Measurements from ENCODE around the gene CCSER1. TPM values are rescaled to one million over a fixed set of nuclear protein-coding genes. Genes with fewer than 3 reads are reported as not detected.

CCSER1 gene
- total and polyA plus RNA-seq, 4 donors: 0.18 to 2.3 (median 1.2) TPM

DNA sequence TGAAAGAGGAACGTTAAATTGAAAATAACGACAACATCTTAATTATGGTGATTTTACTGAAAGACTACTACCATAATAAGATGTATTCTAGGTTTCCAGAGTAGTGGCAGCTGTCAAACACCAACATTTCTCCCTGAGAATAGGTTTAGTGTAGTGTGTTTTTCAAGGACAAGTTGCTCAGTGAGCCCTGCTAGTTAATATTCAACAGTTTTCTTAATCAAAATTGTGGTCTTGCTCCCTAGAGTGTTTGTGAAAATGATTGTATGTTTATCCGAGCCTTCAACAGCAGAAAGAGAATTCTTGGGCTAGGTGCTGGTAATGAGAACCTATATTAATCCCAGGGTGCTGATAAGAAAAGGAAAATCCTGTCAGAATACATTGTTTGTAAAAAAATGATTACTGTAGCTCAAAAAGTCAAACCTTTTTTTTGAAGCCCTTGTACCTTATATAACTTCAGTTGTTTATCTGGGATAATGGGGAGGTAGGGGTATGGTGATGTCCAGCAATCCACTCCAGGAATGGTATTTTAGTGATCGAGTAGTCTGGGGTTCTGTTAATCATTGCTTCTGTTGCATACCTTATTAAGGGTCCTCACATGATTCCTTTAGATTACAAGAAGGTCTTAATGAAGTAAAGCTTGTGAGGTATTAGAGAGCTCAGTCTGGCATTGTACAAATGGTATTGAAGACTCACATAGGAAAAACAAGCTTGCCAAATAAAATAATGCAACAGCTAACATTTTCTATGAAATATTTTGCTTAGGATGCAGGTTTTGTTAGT, 110.7 kb downstream of the CCSER1 start:
- WGBS: 68% methylated on average over 4 of the region's 4 CpGs
- H3K4me3 ChIP-seq (ENCODE audit: low read depth in 1 of 3, low read length in 3 of 3): no peak overlapping the region
- no peaks in the 10 kb centered on the region for H3K27me3 ChIP-seq (ENCODE audit: control insufficient read depth in 4 of 4, insufficient read depth in 4 of 4, low read length in 3 of 4)
- DNase-seq (ENCODE audit: low spot score): no peak
- TF ChIP-seq YY1 (IDR thresholded peaks at IDR 0.05): no peak
- TF ChIP-seq RXRA (IDR thresholded peaks at IDR 0.05): no peak
- no peak for TF ChIP-seq JUND (IDR thresholded peaks at IDR 0.05)
- no peak for TF ChIP-seq GABPA (IDR thresholded peaks at IDR 0.05 in 1 of 2, conservative IDR thresholded peaks at IDR 0.05 in 1 of 2)
- TF ChIP-seq FOXA2 (IDR thresholded peaks at IDR 0.05): no peak
- TF ChIP-seq, protein P1, sequence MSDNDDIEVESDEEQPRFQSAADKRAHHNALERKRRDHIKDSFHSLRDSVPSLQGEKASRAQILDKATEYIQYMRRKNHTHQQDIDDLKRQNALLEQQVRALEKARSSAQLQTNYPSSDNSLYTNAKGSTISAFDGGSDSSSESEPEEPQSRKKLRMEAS (IDR thresholded peaks at IDR 0.05): no peak
- no peak for TF ChIP-seq SP1 (IDR thresholded peaks at IDR 0.05)
- TF ChIP-seq HNF4A (conservative IDR thresholded peaks at IDR 0.05): no peak
- TF ChIP-seq FOXA1 (IDR thresholded peaks at IDR 0.05): no peak
- TF ChIP-seq, protein P2, sequence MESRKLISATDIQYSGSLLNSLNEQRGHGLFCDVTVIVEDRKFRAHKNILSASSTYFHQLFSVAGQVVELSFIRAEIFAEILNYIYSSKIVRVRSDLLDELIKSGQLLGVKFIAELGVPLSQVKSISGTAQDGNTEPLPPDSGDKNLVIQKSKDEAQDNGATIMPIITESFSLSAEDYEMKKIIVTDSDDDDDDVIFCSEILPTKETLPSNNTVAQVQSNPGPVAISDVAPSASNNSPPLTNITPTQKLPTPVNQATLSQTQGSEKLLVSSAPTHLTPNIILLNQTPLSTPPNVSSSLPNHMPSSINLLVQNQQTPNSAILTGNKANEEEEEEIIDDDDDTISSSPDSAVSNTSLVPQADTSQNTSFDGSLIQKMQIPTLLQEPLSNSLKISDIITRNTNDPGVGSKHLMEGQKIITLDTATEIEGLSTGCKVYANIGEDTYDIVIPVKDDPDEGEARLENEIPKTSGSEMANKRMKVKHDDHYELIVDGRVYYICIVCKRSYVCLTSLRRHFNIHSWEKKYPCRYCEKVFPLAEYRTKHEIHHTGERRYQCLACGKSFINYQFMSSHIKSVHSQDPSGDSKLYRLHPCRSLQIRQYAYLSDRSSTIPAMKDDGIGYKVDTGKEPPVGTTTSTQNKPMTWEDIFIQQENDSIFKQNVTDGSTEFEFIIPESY (IDR thresholded peaks at IDR 0.05): no peak
- TF ChIP-seq EGR1 (IDR thresholded peaks at IDR 0.05; ENCODE audit: low read depth in 2 of 2): no peak
- TF ChIP-seq, protein P3, sequence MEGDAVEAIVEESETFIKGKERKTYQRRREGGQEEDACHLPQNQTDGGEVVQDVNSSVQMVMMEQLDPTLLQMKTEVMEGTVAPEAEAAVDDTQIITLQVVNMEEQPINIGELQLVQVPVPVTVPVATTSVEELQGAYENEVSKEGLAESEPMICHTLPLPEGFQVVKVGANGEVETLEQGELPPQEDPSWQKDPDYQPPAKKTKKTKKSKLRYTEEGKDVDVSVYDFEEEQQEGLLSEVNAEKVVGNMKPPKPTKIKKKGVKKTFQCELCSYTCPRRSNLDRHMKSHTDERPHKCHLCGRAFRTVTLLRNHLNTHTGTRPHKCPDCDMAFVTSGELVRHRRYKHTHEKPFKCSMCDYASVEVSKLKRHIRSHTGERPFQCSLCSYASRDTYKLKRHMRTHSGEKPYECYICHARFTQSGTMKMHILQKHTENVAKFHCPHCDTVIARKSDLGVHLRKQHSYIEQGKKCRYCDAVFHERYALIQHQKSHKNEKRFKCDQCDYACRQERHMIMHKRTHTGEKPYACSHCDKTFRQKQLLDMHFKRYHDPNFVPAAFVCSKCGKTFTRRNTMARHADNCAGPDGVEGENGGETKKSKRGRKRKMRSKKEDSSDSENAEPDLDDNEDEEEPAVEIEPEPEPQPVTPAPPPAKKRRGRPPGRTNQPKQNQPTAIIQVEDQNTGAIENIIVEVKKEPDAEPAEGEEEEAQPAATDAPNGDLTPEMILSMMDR (IDR thresholded peaks at IDR 0.05; ENCODE audit: low read depth, low read length, missing input control): no peak
- no peaks in the 10 kb centered on the region for H3K9me3 ChIP-seq (ENCODE audit: control insufficient read depth in 4 of 4, low read length in 3 of 4)
- H3K9ac ChIP-seq (ENCODE audit: low read depth in 1 of 2, low read length in 2 of 2): no peak overlapping the region
- H3K4me1 ChIP-seq (ENCODE audit: control insufficient read depth in 4 of 4, insufficient read depth in 4 of 4, low read length in 3 of 4): no peaks in the 10 kb centered on the region
- no peaks in the 10 kb centered on the region for H3K36me3 ChIP-seq (ENCODE audit: control insufficient read depth in 4 of 4, insufficient read depth in 3 of 4, low read depth in 1 of 4, low read length in 3 of 4)
- H3K27ac ChIP-seq (ENCODE audit: low read depth in 1 of 2, low read length in 2 of 2): no peak overlapping the region

DNA sequence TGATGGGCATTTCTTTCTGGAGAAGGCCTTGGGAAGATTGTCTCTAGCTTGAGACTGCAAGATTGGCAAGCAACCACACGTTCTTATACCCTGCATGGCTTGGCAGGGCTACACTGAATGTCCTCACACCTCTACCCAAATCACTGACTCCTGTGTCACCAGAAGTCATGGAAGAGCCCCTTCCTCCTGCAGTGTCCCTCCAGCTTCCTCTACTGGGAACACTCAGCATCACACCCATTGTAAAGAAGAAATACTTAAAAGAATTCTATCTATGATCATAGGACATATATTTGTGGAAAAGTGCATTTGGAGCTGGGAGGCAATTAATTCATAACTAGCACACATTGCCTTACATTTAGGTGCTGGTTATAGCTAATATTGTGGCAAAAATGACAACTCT, 113.1 kb downstream of the CCSER1 start:
- Histone ChIP-seq H3K27ac (ENCODE audit: low read depth in 1 of 2, low read length in 2 of 2) (no peak overlapping the region), H3K4me1 (ENCODE audit: control insufficient read depth in 4 of 4, insufficient read depth in 4 of 4, low read length in 3 of 4) (no peaks in the 10 kb centered on the region), H3K4me3 (ENCODE audit: low read depth in 1 of 3, low read length in 3 of 3) (no peak overlapping the region), H3K9ac (ENCODE audit: low read depth in 1 of 2, low read length in 2 of 2) (no peak overlapping the region), H3K36me3 (ENCODE audit: control insufficient read depth in 4 of 4, insufficient read depth in 3 of 4, low read depth in 1 of 4, low read length in 3 of 4) (no peaks in the 10 kb centered on the region), H3K9me3 (ENCODE audit: control insufficient read depth in 4 of 4, low read length in 3 of 4) (no peaks in the 10 kb centered on the region), H3K27me3 (ENCODE audit: control insufficient read depth in 4 of 4, insufficient read depth in 4 of 4, low read length in 3 of 4) (no peaks in the 10 kb centered on the region)
- no peak for DNase-seq (ENCODE audit: low spot score)
- 66% methylated on average over 1 of the region's 1 CpG for WGBS
- TF ChIP-seq, protein P4, sequence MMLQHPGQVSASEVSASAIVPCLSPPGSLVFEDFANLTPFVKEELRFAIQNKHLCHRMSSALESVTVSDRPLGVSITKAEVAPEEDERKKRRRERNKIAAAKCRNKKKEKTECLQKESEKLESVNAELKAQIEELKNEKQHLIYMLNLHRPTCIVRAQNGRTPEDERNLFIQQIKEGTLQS (IDR thresholded peaks at IDR 0.05): no peak
- TF ChIP-seq HNF4A (conservative IDR thresholded peaks at IDR 0.05): no peak
- TF ChIP-seq, protein P2 (IDR thresholded peaks at IDR 0.05): no peak
- TF ChIP-seq, protein P5, sequence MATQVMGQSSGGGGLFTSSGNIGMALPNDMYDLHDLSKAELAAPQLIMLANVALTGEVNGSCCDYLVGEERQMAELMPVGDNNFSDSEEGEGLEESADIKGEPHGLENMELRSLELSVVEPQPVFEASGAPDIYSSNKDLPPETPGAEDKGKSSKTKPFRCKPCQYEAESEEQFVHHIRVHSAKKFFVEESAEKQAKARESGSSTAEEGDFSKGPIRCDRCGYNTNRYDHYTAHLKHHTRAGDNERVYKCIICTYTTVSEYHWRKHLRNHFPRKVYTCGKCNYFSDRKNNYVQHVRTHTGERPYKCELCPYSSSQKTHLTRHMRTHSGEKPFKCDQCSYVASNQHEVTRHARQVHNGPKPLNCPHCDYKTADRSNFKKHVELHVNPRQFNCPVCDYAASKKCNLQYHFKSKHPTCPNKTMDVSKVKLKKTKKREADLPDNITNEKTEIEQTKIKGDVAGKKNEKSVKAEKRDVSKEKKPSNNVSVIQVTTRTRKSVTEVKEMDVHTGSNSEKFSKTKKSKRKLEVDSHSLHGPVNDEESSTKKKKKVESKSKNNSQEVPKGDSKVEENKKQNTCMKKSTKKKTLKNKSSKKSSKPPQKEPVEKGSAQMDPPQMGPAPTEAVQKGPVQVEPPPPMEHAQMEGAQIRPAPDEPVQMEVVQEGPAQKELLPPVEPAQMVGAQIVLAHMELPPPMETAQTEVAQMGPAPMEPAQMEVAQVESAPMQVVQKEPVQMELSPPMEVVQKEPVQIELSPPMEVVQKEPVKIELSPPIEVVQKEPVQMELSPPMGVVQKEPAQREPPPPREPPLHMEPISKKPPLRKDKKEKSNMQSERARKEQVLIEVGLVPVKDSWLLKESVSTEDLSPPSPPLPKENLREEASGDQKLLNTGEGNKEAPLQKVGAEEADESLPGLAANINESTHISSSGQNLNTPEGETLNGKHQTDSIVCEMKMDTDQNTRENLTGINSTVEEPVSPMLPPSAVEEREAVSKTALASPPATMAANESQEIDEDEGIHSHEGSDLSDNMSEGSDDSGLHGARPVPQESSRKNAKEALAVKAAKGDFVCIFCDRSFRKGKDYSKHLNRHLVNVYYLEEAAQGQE (IDR thresholded peaks at IDR 0.05): no peak
- no peak for TF ChIP-seq TAF1 (conservative IDR thresholded peaks at IDR 0.05)

Measured in liver (tissue), 9 donors.